Activated T-helper 1 cell treated with anti-CD3 and anti-CD28 coated beads, Interleukin-12 subunit alpha, Interleukin-12 subunit beta, Interleukin-2, Interleukin-4 antibody, amounts not matched to agents 30 ng/mL and 10 ng/mL and 1 ng/mL, durations not matched to agents 14 hours and 24 hours and 36 hours (primary cell): ENCODE results near the gene FAM187B. TPM values are rescaled to one million over a fixed set of nuclear protein-coding genes. Genes with fewer than 3 reads are reported as not detected.

Source experiments
- DNase-seq: peaks from one replicate; pipeline ENCODE4 v3.0.0; 2021; ENCODE audit warnings: low spot score
- H3K27ac Mint-ChIP-seq: one replicate; pipeline ENCODE4 v1.8.0; 2021; ENCODE audit warnings: mild to moderate bottlenecking, mixed read lengths
- H3K27me3 Mint-ChIP-seq: one replicate; pipeline ENCODE4 v1.8.0; 2022; ENCODE audit warnings: mild to moderate bottlenecking, moderate library complexity, mixed read lengths; ENCODE audit not compliant: insufficient read depth
- H3K36me3 Mint-ChIP-seq: one replicate; pipeline ENCODE4 v1.8.0; 2021; ENCODE audit warnings: low read depth, mixed read lengths
- H3K4me1 Mint-ChIP-seq: one replicate; pipeline ENCODE4 v1.8.0; 2021; ENCODE audit warnings: low read depth, mixed read lengths
- H3K4me3 Mint-ChIP-seq: one replicate; pipeline ENCODE4 v1.8.0; 2021; ENCODE audit warnings: mild to moderate bottlenecking, moderate library complexity, mixed read lengths
- H3K9me3 Mint-ChIP-seq: one replicate; pipeline ENCODE4 v1.8.0; 2021; ENCODE audit warnings: mixed read lengths
- intact Hi-C: fragments of 100-400 bp; cut with micrococcal nuclease; formaldehyde crosslinking; loops from one replicate; pipeline ENCODE4 v1.15.1; 2024
- total RNA-seq: library from RNA; stranded (reverse); gene quantifications from 2 replicates; pipeline ENCODE4 v1.2.3, GENCODE V29; 2022

The FAM187B gene
- total RNA-seq, 1 donor from 2014 or later: not detected

GRCh38 chr19:35254341-35255297, 26.1 kb upstream of the FAM187B start:
- no peak overlapping the region for H3K27ac Mint-ChIP-seq
- intact Hi-C loops: no loop called here
- peaks cover 2% of the 10 kb centered on the region for H3K4me1 Mint-ChIP-seq
- no peak overlapping the region for H3K4me3 Mint-ChIP-seq
- DNase-seq: no peak
- H3K36me3 Mint-ChIP-seq: peaks cover under 1% of the 10 kb centered on the region
- H3K27me3 Mint-ChIP-seq: peaks cover 3% of the 10 kb centered on the region
- H3K9me3 Mint-ChIP-seq: no peaks in the 10 kb centered on the region

- Mint-ChIP-seq H3K27me3 (peaks cover 3% of the 10 kb centered on the region), H3K9me3 (no peaks in the 10 kb centered on the region), H3K27ac (no peak overlapping the region), H3K4me3 (no peak overlapping the region), H3K36me3 (peaks cover 2% of the 10 kb centered on the region), H3K4me1 (peaks cover 9% of the 10 kb centered on the region)
- intact Hi-C loops: no loop called here
- DNase-seq: no peak
Measured at GRCh38 chr19:35253316-35254286, 25.1 kb upstream of the FAM187B start.

- intact Hi-C loops: no loop called here
- H3K27ac Mint-ChIP-seq: no peak overlapping the region
- DNase-seq: no peak
- peaks cover 11% of the 10 kb centered on the region for H3K27me3 Mint-ChIP-seq
- peaks cover 18% of the 10 kb centered on the region for H3K4me1 Mint-ChIP-seq
- peaks cover 2% of the 10 kb centered on the region for H3K36me3 Mint-ChIP-seq
- no peaks in the 10 kb centered on the region for H3K9me3 Mint-ChIP-seq
- H3K4me3 Mint-ChIP-seq: no peak overlapping the region
Measured at GRCh38 chr19:35251456-35251855, 22.9 kb upstream of the FAM187B start.

GRCh38 chr19:35249848-35250711, 21.5 kb upstream of the FAM187B start:
- Mint-ChIP-seq H3K9me3 (no peaks in the 10 kb centered on the region), H3K4me3 (peak overlapping the region; percentile 85), H3K27ac (no peak overlapping the region), H3K36me3 (peaks cover 2% of the 10 kb centered on the region), H3K4me1 (peaks cover 18% of the 10 kb centered on the region), H3K27me3 (peaks cover 16% of the 10 kb centered on the region)
- no peak for DNase-seq
- intact Hi-C loops: loop anchor here (5.0 kb wide), 1 partner anchor 38 kb away; no protein-coding TSS in a partner anchor

- H3K36me3 Mint-ChIP-seq: peaks cover 2% of the 10 kb centered on the region
- H3K27me3 Mint-ChIP-seq: peaks cover 16% of the 10 kb centered on the region
- H3K9me3 Mint-ChIP-seq: peaks cover 4% of the 10 kb centered on the region
- intact Hi-C loops: loop anchor here (5.0 kb wide), 1 partner anchor 37 kb away; no protein-coding TSS in a partner anchor
- no peak overlapping the region for H3K27ac Mint-ChIP-seq
- H3K4me3 Mint-ChIP-seq: peak overlapping the region; percentile 85
- peaks cover 18% of the 10 kb centered on the region for H3K4me1 Mint-ChIP-seq
- DNase-seq: no peak
Measured at GRCh38 chr19:35249146-35249847, 20.8 kb upstream of the FAM187B start.

- peak within 1 kb of the TSS; percentile 23 for H3K27ac Mint-ChIP-seq
- H3K9me3 Mint-ChIP-seq: peaks cover 7% of the 10 kb centered on the region
- intact Hi-C loops: loop anchor here (1.0 to 5.0 kb wide), 2 partner anchors 20 to 36 kb away; partner anchors contain the start of gene USF2
- peaks cover 18% of the 10 kb centered on the region for H3K4me1 Mint-ChIP-seq
- peaks cover 19% of the 10 kb centered on the region for H3K27me3 Mint-ChIP-seq
- H3K4me3 Mint-ChIP-seq: peak within 1 kb of the TSS; percentile 85
- peaks cover 2% of the 10 kb centered on the region for H3K36me3 Mint-ChIP-seq
- DNase-seq: peak; percentile 30
Measured at GRCh38 chr19:35248310-35249145, 20.0 kb upstream of the FAM187B start, which contains the start of gene LSR. Gene LSR, plus strand, starts transcription at chr19:35249002. Its CDS starts 21 bp downstream, at chr19:35249023.

- peaks cover 18% of the 10 kb centered on the region for H3K4me1 Mint-ChIP-seq
- H3K9me3 Mint-ChIP-seq: peaks cover 12% of the 10 kb centered on the region
- H3K36me3 Mint-ChIP-seq: peaks cover 2% of the 10 kb centered on the region
- H3K4me3 Mint-ChIP-seq: peak overlapping the region; percentile 85
- intact Hi-C loops: loop anchor here (1.0 to 5.0 kb wide), 2 partner anchors 21 to 35 kb away; partner anchors contain the start of gene USF2
- peaks cover 27% of the 10 kb centered on the region for H3K27me3 Mint-ChIP-seq
- no peak for DNase-seq
- H3K27ac Mint-ChIP-seq: peak overlapping the region; percentile 66
Measured at GRCh38 chr19:35247526-35248309, 19.2 kb upstream of the FAM187B start.

- H3K4me1 Mint-ChIP-seq: peaks cover 18% of the 10 kb centered on the region
- peaks cover 17% of the 10 kb centered on the region for H3K9me3 Mint-ChIP-seq
- DNase-seq: no peak
- peaks cover 2% of the 10 kb centered on the region for H3K36me3 Mint-ChIP-seq
- intact Hi-C loops: loop anchor here (5.0 kb wide), 1 partner anchor 34 kb away; no protein-coding TSS in a partner anchor
- H3K27me3 Mint-ChIP-seq: peaks cover 30% of the 10 kb centered on the region
- peak overlapping the region; percentile 85 for H3K4me3 Mint-ChIP-seq
- no peak overlapping the region for H3K27ac Mint-ChIP-seq
Measured at GRCh38 chr19:35246466-35247092, 18.0 kb upstream of the FAM187B start.

GRCh38 chr19:35241417-35241816, 12.9 kb upstream of the FAM187B start:
- intact Hi-C loops: no loop called here
- Mint-ChIP-seq H3K4me3 (no peak overlapping the region), H3K27ac (no peak overlapping the region)

GRCh38 chr19:35240327-35240726, 11.8 kb upstream of the FAM187B start:
- Mint-ChIP-seq H3K36me3 (peaks cover 7% of the 10 kb centered on the region), H3K27ac (no peak overlapping the region), H3K27me3 (peaks cover 16% of the 10 kb centered on the region), H3K9me3 (peaks cover 34% of the 10 kb centered on the region), H3K4me1 (peaks cover 17% of the 10 kb centered on the region), H3K4me3 (peak overlapping the region; percentile 6)
- DNase-seq: no peak
- intact Hi-C loops: no loop called here

More at GRCh38 chr19:35241417-35241816, 12.9 kb upstream of the FAM187B start:
- no peak for DNase-seq
- Mint-ChIP-seq H3K9me3 (peaks cover 34% of the 10 kb centered on the region), H3K4me1 (peaks cover 17% of the 10 kb centered on the region), H3K27me3 (peaks cover 22% of the 10 kb centered on the region), H3K36me3 (peaks cover 7% of the 10 kb centered on the region)
